Measurements from ENCODE around the gene IMMP2L. TPM values are rescaled to one million over a fixed set of nuclear protein-coding genes. Genes with fewer than 3 reads are reported as not detected.

Gene IMMP2L
- total RNA-seq, 1 donor from 2014 or later = 13.6 TPM

DNA sequence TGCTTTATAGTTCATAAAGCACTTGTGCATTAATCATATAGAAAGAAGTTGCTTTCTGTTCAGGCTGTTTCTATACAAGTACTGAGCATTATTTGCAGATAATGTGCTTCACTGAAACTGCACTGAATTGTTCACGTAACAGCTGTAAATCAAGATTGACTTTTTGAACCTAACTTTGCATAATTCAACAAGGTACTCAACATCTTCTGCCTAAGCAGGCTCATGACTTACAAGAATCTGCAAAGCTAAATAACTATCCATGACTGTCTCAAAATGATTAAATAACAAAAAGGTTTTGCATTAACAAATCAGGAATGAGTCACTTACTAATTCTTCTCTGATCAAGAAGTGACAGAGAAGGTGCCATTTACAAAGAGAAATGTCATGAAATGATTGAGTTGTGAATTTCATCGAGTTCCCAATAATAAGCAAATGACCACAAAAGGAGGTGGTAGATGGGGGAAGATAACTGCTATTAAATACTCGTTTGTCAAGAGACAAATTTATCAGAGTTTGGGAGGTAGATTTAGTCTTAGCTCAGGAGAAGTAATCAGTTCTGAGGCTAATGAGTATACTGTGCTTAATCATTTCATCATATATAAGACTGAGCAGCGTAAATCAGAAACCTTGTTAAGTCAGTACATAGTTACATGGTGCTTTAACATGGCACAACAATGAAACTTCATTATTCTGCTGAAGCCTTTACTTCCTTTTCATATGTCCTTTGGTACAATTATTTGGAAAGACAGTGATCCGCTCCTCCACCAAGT, 632.6 kb downstream of the IMMP2L start:
- no peak for ATAC-seq (ENCODE audit: poor library complexity)
- intact Hi-C loops (cut with DNase I) = no loop called here
- no peak for DNase-seq

DNA sequence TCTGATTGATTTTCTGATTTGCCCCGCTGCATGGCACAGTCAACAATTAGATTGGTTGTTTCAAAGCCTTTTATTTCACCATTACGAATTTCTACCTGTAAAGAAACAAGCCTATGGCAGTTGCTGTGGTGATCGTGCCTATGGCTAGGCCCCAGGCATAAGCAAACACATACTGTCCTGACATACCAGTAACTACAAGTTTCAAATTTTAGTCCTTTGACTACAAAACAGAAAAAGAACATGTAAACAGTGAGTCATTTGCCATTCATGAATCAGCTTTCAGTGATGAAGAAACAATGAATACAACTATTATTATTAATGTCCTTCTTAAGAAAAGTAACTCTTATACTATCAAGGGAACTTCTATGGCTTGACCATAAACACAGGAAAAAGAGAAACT, 639.4 kb downstream of the IMMP2L start:
- intact Hi-C loops (cut with DNase I) = no loop called here
- ATAC-seq (ENCODE audit: poor library complexity) = no peak

DNA sequence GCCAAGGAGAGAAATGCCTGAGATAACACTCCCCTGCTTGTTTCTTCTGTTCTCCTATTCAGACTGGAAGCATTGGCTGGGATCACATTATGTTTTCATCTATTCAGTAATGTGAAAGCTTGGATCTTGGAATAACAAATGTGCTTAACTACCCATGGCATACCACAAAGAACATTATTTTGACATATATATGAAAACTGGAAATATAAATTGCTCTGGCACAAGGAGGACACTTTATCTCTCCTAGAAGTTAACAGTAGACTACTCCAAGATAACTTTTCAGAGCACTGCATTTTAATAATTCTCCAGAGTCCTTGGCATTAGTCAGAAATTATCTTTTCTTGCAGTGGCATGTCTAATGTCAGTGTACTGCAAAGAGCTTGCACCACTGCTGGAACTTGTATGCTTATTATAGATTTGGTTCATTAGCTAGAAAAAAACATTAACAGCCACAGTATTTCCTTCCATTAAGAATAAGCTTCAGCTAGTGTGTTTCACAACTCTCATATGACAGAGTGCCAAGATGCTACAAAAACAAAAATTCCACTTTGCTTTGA, 640.6 kb downstream of the IMMP2L start:
- DNase-seq (no peak), ATAC-seq (ENCODE audit: poor library complexity) (peak; percentile 63)
- intact Hi-C loops (cut with DNase I) = no loop called here

More for the DNA sequence above, 639.4 kb downstream of the IMMP2L start:
- DNase-seq = no peak

DNA sequence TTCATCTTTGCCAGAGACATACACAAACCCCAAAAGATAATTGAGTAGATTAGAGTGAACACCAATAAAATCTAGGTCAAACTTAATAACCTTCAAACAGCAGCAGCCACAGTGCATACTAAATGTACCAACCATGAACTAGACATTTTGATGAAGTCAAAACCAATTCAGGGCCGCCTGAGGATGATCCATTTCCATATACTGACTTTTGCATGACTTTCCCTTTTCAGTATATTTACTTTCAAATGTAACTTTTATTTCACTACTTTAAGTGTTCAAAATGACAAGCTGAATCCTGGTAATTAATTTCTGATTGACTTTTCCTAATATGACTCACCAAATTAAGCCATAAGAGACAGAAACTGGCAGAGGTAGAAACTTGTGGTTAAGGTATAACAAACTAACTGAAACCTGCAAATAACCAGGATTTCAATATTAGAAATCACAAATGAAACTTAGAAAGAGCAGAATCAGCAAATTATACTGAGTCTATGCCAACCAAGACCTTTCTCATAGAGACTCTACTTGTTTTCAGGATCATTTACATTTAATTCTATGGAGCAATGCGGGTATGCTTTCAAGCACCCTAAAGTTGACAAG, 643.2 kb downstream of the IMMP2L start:
- intact Hi-C loops (cut with DNase I) = no loop called here
- DNase-seq = no peak
- no peak for ATAC-seq (ENCODE audit: poor library complexity)

DNA sequence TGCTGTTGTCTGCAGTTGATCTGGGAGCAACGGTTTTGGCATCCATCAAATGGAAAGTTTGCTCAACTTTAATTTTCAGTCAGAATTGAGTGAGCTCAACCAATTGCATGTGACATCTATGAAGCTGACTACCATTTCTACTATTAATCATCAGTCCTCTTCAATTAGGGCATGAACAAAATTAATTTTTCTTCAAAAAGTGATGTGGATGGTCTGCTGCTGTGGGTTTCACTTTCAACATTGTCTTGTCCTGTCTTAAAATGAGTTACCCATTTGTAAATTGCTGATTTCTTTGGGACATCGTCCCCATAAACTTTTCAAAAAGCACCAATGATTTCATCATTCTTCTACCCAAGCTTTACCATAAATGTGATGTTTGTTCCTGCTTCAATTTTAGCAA, 648.0 kb downstream of the IMMP2L start:
- ATAC-seq (ENCODE audit: poor library complexity) (no peak), DNase-seq (no peak)
- intact Hi-C loops (cut with DNase I) = no loop called here

DNA sequence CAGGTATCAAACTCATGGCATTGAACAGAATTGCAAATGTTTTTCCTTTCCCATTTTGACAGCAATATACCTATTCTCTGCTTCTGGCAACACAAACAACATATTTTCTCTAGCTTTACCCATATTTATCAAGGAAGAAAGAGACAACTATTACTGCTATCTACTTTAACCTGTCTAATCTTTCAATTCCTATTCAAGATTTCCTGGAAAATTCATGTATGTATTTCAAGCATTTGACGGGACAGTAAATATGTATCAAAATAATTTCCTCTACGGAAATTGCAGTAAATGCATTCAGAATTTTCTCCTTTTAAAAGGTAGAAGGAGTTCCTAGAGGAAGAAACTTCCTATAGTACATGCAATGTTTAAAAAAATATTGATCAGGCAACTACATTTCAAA, 650.7 kb downstream of the IMMP2L start:
- no peak for ATAC-seq (ENCODE audit: poor library complexity)
- intact Hi-C loops (cut with DNase I) = no loop called here
- no peak for DNase-seq

DNA sequence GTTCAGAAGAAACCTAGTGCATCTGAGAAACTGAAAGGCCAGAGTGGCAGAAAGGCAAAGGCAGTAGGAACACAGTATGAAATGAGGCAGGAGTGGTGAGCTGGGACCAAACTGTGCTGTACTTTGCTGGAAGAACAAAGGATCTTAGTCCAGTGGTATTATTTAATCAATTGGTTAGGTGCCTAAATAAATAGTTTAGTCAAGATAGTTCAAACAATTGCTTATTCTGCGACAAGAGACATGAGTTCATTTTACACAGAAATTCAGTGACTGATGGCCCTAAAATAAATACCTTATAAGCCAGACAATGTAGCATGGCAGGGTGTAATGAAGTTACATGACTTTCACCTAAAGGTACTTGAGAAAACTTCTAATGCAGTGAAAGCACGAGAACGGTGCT, 653.2 kb downstream of the IMMP2L start:
- DNase-seq (no peak), ATAC-seq (ENCODE audit: poor library complexity) (no peak)
- intact Hi-C loops (cut with DNase I) = no loop called here

DNA sequence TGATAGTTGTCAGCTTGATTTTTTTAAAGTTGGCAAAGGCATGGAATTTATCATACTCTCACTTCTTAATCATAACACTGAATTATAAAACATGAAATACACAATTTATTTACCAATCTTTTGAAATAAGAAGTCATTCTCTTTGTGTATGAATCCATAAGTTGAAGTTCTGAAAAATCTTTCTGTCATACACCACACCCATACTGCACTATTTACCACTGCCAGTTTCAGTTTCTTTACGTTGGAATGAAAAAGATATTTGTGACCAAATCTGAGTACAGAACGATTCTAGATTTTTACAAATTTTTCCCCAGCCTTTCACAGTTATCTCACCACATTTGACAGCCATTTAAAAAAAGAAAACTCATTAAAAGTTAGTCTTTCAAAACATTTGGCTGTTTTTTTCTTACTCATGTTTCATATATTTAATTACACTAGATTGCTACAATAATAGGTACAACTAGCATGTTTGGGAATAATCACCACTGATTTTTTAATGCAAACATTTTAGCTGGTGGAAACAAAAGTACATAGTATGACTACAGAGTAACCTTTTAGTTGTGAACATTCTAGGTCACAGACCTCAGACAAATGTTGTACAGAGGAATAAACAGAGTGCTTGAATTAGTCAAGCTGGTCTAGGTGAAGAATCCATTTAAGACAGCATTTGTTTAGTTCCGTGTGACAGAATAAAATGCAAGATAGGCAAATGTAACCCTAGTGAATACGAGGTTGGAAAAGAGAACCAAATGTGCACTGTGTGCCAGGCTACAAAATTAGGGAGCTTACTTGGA, 656.3 kb downstream of the IMMP2L start:
- ATAC-seq (ENCODE audit: poor library complexity) (no peak), DNase-seq (no peak)
- intact Hi-C loops (cut with DNase I) = no loop called here

DNA sequence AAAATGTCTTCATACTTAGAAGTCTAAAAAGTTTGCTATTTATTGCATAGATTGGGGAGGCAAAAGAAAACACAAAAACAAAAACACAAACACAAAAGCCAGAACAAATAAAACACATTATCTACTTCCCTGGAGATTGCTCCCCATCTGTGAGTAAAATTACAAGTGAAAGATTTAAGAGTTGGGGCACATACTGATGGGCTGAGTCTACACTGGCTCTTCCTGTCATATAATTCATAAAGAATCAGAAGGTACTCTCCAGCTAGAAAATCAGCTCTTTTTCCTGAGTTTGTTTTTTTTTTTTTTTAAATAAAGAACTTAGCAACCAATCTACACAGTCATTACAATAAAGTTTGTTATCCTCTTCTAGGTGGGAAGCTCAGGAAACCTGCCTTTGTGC, 663.8 kb downstream of the IMMP2L start:
- intact Hi-C loops (cut with DNase I) = no loop called here
- no peak for DNase-seq
- ATAC-seq (ENCODE audit: poor library complexity) = no peak

DNA sequence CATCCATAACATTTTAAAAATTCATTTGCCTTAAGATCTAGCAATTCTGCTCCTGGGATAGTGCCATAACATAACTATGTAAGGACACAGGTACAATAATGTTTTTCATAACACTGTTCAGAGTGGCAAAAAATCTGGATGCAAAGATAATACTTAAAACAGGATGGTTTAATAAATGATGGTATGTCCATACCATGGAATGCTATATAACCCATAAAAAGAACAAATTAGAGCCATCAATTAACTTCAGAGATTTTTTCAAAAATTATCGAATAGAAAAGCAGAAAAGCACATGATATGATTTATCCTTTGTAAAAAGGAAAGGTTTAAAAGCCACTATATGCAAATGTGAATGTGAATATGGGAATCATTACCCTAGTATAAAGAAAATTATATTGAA, 664.8 kb downstream of the IMMP2L start:
- intact Hi-C loops (cut with DNase I) = no loop called here
- DNase-seq (no peak), ATAC-seq (ENCODE audit: poor library complexity) (no peak)

DNA sequence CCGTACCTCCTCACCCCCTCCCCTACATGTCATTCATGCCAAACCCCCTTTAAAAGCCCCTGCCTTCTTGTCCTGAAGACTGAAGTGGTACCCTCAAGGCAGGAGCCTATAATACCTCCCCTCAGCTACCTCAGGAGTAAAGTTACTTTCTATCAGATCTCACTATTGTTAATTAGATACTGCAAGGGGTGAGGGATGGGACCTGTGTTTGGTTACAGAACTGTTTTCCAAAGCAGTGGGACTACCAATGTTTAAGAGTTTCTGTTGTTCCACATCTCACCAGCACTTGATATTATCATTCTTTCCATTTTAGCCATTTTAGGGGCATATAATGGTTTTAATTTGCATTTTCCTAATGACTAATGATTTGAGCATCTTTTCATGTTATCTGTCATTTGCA, 668.2 kb downstream of the IMMP2L start:
- ATAC-seq (ENCODE audit: poor library complexity) (no peak), DNase-seq (no peak)
- intact Hi-C loops (cut with DNase I) = no loop called here

DNA sequence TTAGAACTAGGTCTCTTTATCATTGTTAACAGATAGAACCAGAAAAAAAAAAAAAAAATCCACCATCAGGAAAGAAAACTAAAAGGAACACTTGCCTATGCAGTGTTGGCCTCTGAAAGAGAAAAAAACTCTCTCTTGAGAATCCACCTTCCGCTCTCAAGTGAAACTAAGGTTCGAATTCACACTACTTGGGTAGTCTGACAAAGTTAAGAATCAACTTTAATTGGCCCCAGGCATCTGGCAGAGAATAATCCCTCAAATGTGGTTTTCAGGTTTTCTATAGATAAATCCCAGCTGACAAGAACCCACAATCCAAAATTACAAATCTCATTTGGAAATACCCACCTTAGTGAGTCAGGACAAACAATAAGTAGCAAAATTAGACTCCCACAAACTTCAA, 671.1 kb downstream of the IMMP2L start:
- ATAC-seq (ENCODE audit: poor library complexity) (no peak), DNase-seq (no peak)
- intact Hi-C loops (cut with DNase I) = no loop called here

DNA sequence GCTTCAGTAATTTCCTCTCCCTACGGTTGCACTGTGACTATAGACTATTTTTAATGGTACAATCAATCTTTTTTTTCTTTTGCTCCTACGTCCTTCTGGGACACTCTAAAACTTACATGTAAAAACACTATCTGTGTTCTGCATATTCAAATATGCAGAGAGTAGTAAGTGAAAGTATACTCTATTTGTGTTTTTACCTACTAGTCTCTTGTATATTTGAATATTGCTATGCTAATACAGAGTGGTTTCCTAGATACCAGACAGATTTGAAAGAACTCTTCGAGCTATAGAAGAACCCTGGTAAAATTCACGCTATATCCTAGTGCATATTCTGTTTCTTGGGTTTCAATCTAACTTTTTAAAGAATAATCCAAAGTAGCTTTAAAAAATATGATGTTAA, 672.2 kb downstream of the IMMP2L start:
- ATAC-seq (ENCODE audit: poor library complexity) (no peak), DNase-seq (no peak)
- intact Hi-C loops (cut with DNase I) = no loop called here

DNA sequence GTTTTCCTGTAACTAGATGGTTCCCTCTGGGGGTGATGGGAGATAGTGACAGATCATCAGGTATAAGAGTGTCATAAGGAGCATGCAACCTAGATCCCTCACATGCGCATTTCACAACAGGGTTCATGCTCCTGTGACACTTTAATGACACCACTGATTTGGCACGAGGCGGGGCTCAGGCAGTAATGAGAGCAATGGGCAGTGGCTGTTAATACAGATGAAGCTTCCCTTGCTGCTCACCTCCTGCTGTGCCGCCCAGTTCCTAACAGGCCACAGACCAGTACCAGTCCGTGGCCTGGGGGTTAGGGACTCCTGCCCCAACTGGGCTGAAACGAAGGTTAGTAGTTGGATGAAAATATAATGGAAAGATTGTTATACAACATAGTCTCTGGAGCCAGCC, 673.0 kb downstream of the IMMP2L start:
- ATAC-seq (ENCODE audit: poor library complexity) = no peak
- intact Hi-C loops (cut with DNase I) = no loop called here
- DNase-seq = peak; percentile 20

DNA sequence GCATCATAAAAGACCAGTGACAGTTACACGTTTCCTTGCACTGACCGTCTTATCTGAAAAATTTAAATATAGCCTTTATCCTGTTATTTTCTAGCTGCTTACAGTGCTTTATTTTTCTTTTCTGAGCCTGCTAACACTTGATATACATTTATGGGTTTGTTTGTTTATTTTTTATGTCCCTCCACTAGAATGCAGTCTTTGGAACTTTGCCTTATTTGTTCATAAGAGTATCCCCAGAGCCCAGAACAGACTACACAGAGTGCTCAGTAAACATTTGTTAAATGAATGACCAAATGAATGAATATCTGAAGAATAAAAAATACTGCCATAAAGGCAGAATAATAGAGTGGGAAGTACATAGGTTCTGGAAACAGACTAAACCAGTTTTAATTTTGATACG, 673.7 kb downstream of the IMMP2L start:
- intact Hi-C loops (cut with DNase I) = no loop called here
- no peak for DNase-seq
- ATAC-seq (ENCODE audit: poor library complexity) = no peak

DNA sequence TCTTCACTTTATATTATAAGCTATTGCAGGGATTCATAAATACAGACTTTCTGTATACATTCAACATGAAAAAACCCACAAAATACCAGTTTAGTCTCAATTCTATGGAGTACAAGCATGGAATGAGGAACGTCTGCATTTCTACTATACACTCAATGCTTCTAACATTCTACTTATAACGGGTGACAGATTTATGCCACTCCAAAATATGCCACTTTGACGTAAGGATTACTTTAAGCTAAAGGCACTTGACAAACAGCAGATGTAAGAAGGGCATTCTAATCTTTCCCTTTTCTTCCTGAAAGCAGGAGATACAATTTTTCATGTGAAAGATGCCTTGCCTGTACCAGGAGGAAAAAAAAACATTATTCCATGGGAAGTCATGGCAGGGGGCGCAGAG, 676.8 kb downstream of the IMMP2L start:
- intact Hi-C loops (cut with DNase I) = no loop called here
- no peak for DNase-seq
- ATAC-seq (ENCODE audit: poor library complexity) = no peak

DNA sequence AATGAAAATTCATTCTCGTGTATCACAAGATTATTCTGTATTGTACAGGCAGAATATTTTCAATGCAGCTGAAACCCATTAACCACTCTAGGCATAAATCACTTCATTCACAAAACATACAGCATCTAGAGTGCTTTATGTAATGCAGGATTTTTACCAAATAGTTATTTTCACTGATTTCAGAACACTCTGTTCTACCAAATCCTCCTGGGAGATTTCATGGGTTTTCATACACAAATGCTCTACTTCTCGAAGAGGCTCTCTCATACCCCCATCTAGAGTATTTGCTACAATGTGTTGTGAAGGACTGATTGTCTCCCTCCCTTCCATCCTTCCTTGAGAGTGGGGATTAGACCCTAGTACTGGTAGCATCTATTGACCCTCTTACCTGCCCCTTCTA, 680.6 kb downstream of the IMMP2L start:
- DNase-seq = no peak
- no peak for ATAC-seq (ENCODE audit: poor library complexity)
- intact Hi-C loops (cut with DNase I) = no loop called here

DNA sequence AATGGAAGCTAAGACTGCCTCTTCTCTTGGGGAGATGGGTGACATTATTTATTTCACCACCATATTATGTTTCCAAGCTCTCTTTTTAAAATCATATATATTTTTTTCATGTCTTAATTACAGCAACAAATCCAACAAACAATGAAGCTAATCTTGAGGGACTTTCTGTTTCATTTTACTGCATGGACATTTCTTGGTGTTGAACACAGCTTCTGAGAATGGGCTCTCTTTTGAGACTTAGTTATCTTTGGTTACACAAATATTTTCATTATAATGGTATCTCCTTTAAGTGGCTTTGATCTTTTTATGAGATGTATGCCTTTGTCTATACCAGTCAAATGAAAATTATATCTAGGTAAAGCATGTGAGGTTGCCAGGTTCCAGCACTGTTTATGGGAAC, 681.3 kb downstream of the IMMP2L start:
- DNase-seq (no peak), ATAC-seq (ENCODE audit: poor library complexity) (no peak)
- intact Hi-C loops (cut with DNase I) = no loop called here

DNA sequence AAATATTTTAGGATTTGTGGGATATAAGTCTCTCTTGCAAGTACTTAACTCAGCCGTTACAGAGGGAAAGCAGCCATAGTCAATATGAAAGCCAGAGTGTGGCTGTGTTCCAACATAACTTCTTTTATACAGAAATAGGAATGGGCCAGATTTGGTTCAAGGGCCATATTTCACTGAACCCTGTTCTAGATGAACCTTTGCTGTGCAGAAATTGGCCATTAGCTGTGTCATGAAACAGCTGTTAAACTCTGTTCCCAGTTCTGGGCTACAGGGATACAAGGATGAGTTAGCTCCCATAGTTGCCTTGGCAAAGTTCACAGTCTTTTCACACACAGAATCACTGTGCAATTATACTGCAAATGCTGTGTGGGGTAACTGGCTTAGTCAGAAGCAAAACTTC, 685.3 kb downstream of the IMMP2L start:
- DNase-seq (no peak), ATAC-seq (ENCODE audit: poor library complexity) (peak; percentile 57)
- intact Hi-C loops (cut with DNase I) = no loop called here

DNA sequence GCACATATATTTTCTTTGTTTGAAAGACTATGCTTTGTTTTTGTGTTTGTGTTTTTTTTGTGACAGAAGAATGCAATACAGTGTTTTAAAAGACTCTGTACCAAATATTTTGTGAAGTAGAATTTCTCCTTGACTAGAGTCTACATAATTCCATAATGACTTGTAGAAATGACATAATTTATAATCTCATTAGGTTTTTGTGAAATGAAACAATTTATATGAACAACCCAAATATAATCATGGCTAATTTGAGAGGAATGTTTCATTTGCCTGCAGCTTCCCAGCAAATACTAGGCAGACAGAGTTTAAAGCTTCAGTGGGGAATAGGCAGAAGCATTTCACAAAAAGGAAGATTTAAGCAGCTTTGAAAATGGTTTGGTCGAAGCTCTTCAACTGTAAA, 686.9 kb downstream of the IMMP2L start:
- ATAC-seq (ENCODE audit: poor library complexity) = no peak

More for the DNA sequence above, 686.9 kb downstream of the IMMP2L start:
- intact Hi-C loops (cut with DNase I) = no loop called here
- DNase-seq = no peak
